ENCODE measurements around the gene IKZF1.
"Not testable (repeated sequence)": the region's sequence is repeated elsewhere in the genome, so short reads cannot be mapped to it uniquely, and the experiment has no call there.

Gene IKZF1

DNA sequence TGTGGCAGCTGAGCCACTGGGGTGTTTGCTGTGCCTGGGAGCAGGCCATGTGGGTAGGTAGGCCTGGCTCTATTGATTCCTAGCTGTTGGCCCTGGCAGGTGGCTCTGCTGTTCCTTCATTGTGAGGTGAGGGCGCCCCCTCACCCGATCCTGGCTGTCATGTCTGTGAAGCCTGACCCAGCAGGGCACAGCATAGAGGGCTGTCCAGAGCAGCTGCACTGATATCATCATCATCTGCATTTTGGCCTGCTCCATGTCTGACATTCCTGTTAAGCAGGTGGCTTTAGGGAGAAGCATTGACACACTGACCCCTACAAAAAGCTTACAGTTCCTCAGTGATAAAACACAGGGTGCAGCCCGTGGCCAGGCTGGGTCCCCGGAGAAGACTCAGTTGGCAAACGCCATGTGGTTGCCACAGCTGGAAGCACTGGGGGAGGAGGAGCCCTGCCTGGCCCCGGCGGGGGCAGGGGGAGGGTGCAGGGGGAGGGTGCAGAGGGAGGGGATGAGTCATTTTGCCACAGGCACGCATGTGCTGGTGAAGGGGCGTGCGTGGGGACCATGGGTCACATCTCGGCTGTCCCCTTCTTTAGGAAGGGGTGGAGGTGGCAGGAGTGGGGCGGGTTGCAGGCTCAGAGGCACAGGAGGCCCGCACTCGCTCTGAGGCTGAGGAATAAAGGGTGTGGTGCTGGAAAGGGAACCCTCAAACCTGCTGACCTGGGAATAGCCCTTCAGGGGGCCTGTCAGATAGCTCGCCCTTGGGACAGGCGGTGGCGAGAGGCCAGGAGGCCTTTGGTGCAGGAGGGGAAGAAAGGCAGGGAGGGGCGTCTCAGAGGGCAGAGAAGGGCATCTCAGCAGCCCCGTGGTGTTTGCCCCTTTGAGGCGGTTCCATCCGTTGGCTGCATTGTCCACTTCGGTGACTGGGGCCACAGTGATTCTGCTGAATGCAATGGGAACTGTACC is 31.6 kb downstream of the IKZF1 start:
- DNase-seq: peak; percentile 92

DNA sequence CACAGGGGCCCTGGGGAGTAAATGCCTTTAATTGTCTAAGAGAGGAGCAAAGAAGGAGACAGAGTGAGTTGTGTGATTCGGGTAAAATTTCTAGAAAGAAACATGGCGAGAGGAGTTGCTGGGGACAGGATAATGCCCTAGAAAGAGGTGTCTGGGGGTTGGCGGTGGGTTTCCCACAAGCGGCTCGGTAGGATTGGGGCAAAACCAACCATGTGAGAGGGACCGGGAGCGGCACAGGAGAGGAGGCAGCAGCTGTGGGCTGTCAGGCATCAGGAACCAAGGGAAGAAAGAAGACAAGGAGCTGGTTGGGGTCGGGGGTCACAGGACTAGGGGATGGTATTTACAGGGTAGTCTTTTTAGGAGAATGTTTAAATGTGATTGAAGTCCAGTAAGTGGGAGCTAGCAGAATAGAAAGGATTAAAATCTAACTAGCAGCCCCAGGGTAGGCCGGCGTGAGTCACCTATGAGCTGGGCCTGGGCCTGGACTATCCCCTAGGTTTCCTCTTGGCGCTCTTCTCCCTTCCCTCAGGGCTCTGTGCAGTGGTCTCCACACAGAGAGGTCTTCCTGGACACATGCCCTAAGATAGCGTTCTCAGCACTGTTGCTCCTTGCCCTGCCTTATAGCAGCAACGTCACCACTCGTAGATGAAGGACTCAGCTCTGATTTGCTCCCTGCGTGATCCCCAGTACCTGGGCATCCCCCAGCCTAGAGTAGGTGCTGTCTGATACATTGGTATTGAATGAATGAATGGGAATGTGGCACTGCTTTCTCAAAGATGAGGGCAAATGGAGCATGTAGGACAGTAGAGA is 32.6 kb downstream of the IKZF1 start:
- DNase-seq: no peak

DNA sequence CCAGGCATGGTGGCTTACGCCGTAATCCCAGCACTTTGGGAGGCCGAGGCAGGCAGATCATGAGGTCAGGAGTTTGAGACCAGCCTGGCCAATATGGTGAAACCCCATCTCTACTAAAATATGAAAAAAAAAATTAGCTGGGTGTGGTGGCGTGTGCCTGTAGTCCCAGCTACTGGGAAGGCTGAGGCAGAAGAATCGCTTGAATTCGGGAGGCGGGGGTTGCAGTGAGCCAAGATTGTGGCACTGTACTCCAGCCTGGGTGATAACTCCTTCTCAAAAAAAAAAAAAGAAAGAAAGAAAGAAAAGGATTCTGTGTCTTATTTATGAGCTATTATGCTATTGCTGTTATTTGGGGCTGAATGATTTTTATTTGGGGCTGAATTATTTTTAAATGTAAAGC is 35.0 kb downstream of the IKZF1 start:
- not testable (repeated sequence) for DNase-seq

DNA sequence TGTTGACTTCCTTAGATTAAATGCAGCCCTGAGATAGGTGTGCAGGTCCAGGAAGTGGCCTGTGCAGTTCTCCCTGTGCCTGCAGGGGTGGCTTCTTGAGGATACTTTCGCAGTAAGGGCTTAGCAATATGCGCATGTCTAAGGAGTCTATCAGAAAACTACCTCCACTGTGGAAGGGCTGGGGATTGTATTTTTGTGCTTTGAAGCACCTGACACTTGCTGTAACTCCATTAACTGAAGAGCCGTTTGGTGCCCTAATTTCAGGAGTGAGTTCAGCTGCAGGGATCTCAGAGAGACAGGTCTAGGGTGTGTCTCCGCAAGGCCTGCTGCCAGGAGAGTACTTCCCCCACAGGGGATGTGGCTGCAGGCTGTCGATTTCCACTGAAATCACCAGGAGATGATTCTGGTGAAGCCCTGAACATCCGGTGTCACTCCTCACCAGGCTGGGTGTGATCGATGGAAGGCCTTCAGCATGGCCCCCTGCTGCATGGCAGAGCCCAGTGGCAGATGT is 35.5 kb downstream of the IKZF1 start:
- DNase-seq: peak; percentile 87

DNA sequence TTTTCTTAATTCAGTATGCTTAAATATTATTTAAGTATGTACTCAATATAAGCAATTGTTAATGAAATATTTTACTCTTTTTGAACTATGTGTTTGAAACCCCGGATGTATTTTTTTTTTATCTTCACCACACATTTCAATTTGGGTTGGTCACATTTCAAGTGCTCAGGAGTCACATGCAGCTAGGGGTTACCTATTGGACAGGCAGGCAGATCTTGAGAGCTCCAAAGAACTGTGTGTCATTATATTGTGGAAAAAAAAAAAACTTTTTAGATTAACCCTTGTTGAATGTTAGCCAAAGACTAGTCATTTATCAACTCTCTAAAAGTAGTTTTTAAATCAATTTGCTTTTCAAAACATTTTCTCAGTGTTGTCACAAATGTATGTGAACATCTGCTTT is 37.2 kb downstream of the IKZF1 start:
- no peak for DNase-seq

DNA sequence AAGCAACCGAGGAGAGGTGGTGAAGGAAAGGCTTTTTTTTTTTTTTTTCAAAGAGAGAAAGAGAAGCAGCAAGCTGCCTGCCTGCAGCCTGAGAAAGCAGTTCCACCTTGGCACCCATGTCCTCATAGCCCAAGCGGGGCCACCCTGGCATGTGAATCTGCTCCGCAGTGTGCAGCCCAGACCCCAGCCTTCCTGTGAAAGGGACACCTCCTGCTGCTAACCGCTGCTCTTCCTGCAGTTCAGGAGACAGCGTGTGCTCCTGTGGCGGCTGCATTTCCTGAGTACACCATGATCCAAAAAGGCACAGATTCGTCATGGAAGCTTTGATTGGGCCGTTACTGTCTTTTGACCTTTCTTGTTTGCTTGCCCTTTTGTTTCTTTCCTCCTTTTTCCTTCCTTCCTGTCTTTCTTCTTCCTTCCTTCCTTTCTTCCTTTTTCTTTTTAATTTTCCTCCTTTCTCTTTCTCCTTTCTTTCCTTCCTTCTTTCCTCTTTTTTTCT is 38.1 kb downstream of the IKZF1 start:
- DNase-seq: peak; percentile 74

DNA sequence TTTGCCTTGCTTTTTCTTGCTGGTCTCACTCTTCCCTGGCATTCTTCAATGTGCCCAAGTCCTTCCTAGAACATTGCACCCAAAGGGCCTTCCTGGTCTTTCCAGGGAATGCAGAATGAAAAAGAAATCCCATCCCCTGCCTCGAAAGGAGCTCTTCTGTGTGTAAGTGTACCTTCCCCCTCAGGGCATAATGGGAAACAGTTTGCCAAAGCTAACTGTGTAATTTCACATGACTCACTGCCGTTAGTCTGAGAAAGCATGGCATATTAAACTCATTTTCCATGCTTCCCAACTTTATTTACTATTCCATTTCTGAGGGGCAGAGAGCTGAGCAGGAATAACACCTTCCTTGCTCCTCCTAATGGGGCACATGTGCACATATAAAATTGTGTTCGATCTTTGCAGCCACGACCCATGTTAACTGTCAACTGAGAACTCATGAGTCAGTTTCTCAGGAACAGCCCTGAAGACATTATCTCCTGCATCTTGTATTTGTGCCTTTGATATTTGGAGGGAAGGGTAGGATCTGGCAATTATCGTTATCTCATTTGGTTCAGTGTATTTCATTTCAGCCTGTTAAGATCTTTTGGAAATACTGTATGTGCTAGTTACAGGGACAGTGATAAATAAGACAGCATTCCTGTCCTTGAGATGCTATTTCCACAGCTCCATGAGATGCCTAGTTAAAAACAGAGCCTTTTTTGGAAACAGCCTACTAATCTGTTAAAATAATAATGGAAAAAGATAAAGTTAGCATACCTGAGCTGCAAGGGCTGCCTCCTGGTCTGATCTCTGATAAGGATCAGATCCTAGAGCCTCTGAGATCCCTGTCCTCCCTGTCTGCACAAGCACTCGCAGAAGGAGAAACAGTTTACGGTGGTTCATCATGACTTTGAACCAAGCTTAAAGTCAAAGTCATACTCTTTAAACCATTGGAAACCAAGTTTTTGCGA is 42.3 kb downstream of the IKZF1 start:
- no peak for DNase-seq

DNA sequence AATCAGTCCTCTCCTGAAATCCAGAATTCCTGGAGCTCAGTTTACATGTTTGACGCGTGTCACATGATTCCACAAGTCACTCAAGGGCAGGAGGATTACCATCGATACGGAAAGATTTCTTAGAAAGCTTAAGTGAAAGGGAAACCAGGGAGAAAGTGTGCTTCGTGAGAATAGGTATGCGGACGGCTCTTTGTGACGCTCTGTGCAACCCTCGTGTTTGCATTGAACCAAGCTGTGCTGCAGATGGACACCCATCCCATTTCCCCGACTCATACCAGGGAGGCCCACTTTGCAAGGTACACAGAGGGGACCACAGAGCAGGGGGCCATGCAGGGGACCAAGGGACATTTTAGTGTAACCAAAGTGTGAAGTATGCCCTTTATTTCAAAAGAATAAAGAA is 43.2 kb downstream of the IKZF1 start:
- DNase-seq: peak; percentile 80

DNA sequence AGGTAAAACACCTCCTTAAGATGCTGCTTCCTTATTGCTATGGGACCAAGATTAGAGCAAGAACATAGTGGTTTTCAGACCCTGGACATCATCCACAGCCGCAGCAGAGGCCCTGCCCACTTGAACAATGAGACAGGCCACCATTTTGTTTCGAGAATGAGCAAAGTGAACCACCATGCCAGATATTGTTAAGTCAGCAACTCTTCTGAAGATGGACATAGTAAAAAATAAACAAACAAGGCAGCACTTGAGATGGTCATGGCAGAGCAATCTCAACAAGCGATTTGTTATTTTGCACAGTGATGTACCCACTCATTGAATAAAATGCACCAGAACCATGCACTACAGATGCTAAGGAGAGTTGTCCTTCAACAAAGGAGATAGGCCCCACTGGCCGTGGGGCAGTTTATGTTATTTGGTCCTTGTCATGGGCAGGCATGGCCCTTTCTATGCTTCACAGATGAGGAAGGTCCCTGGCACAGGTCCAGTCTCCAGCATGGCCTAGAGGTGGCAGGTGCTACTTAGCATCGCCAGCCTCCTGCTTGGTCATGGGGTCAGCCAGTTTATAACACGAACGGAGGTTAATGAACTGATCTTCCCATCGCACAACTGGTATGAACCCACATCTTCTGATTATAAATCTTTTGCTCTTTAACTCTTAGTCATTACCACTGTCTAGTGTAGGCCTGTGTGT is 44.1 kb downstream of the IKZF1 start:
- no peak for DNase-seq

DNA sequence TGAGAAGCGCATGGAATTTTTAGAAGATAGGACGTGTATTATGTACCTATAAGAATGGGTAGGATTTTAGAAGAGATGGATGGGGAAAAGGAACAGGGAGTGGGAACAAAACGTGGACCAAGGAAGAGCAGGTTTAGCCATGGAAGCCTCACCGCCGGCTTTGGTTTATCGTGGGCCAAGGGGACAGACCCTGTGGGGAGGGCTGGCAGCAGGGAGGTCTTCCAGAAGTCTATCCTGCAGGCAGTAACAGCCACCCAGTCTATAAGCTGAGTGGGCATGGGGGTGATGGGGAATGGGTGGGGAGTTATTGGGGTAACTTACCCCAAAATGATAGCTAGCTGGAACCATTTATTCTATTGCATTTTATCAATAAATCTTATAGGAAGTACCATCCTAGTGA is 44.9 kb downstream of the IKZF1 start:
- DNase-seq: no peak

DNA sequence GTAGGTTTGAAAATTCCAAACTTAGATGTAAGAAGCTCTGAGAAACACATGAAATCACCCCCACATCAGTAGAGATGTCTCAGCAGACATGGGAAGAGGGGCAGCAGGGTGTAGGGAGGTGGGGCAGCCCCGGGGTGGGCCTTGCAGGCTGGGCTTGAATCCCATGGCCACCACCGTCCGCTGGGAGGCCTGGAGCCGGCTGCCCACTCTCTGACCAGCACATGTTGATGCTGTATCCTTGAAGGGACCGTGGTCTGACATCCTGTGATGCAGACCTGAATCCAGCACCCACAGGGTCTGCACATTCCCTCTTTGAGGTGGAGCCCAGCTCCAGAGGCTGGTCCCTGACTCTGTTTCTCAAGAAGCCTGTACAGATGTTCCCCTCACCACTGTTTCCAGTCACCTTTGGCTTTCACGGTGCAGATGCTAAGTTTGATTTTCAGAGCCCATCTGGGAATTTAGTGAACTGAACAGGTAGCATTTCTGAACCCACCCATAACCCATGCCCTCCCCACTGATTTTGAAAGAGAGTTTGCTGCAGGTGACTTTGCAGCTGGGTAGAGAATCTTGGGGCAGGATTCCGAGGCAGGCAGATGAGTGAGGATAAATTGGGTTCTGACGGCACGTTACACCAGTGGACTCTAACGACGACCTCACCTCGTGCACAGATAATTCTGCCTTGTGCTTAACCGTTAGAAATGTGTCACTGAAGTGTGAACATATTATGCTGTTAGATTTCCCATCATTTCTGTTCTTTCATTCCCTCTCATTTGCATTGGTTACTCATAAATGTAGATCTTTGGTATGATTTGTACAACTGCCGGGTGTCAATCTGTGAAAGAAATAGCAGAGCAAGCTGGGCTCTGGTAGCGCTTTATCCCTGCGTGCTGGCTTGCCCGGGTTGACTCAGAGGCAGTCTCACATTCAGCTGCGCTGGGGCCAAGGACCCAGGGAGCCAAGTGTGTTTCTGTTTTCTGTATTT is 45.7 kb downstream of the IKZF1 start:
- DNase-seq: peak; percentile 97

DNA sequence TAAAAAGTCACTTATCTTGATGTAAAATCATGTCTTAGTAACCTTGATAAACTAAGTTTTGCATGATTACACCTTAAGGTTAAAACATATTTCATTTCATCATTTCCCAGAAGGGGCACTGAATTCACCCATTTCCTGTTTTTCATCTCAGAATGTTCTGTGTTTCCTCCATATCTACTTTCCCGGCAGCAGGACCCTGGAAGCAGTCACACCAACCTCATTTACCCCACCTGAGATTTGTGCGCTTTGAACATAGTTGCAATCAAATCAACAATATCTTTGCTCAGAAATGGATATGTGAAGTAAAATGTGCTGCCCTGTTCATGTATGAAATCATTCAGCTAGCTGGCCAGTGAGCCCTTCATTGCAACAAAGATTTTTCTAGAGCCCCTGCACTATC is 46.8 kb downstream of the IKZF1 start:
- peak; percentile 75 for DNase-seq

DNA sequence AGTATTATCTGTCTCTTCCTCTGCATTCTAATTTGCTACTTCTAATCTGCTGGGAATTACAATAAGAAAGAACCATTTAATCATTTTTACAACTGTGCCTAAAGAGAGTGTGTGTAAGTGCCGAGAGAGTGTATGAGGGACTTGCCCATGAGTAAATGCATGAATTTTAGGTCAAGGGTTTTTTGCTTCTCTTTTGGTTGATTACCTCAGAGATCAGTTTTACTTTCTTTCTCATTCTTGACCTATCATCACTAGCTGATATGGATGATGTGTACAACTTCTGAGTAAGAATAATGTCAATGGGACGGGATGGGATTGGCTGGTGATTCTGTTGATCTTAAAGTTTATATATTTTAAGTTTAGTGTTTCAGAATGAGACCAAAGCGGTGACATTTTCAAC is 47.8 kb downstream of the IKZF1 start:
- DNase-seq: peak; percentile 92

DNA sequence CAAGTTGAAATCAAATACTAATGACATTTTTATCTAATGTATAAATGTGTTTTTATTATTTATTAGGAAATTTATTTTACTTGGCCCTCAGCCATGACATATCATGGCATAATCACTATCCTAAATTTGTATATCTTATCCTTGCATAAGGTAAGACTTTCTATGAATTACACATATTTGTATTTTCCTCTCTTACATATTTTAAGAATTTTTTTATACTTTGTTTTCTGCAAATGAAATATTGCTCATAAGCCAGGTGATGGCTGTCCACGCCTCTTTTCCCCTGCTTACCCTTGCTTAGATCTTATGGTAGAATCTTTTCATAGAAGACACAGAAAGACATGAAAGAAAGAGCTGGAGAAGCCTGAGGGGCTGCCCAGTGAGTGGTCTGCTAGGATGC is 48.2 kb downstream of the IKZF1 start:
- DNase-seq: no peak

DNA sequence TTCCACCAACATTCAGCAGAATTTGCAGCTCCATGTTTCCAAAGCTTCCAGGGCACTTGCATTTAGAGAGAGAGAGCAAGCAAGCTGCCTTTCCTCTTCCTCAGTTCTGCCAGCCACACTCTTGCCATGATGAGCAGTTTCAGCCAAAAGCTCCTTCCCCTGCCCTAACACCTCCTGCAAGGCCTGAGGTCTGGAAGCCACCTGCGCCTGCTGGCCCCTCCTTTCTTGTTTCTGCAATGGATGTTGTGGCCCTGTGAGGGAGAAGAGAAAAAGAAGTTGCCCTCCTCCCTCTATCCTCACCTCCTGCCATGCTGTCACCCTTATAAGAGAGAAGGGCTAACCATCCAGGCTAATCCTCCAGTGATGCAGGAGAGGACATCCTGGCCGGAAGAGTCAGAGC is 48.7 kb downstream of the IKZF1 start:
- peak; percentile 60 for DNase-seq

DNA sequence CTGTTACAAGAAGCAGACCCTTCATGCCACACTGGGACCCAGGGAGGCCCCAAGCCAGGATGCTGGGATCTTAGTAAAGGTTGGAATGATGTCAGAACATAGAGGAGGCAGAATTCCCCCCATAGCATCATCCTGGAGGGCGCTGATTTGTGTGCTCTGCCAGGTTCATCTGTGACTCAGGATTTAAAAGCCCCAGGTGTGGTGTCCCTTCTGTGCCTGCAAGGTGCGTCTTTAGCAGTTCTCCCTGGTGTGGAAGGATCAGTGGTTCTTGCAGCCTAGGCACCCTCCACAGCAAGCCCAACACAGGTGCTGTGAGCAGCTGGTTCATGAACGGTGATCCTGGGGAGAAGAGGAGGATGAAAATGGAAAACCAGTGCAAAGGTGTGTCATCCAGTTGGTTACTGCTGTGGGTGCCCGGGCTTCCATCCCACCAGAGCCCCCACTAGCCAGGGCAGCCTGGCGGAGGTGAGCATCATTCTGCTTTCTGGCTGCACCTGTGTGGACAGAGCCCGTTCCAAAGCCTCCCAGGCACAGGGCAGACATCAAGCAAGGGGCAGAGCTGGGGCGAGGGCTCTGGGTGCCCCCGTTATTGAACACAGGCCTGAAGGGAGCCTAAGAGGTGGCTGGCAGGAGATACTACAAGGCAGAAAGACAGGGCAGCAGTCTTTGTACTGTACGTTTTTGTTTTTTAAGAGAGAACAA is 49.5 kb downstream of the IKZF1 start:
- DNase-seq: no peak

DNA sequence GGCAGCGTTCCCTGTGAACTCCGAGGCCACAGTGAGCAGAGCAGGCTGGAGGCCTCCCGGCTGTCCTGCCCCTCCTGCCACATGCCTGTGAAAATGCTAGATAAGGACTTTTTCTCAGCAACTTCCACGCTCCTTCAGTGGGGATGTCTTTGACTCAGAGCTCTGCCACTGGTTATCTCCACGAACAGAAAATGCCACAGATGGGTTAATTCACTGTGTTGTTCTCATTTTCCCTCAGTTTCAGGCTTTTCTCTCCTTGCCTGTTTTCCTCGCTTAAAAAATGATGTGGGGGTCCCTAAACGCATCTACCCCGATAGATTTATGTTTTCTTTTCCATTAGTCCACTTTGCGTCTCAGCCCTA is 51.3 kb downstream of the IKZF1 start:
- no peak for DNase-seq

DNA sequence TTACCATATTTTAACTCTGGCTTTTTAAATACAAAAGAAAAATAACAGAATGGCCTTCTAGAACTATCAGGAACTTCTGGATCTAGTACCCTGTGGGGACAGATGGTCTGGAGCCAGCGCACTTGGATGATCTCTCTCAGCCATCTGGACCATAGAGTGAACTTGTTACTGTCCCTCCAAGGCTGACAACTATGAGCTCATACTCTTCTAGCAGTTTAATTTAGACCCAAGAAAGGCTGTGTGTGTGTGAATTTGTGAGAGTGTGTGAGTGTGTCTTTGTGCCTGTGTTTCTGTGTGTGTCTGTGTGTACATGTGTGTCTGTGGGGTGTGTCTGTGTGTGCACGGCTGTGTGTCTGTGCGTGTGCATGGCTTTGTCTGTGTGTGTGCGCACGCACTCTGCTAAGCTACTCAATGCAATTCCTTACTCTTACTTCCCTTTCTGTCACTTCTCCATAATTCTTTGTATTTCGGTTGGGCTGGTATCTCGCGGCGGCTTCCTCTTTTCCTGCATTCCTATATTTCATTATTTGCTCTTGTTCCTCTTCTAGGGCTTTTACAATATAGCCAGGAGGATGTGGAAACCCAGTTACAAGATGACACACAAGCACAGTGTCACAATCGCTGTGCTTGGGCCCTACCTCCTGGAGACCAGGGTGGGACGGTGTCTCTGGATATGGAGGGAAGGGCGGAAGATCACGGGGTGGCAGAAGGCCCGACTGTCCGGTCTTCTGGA is 51.9 kb downstream of the IKZF1 start:
- DNase-seq: no peak

DNA sequence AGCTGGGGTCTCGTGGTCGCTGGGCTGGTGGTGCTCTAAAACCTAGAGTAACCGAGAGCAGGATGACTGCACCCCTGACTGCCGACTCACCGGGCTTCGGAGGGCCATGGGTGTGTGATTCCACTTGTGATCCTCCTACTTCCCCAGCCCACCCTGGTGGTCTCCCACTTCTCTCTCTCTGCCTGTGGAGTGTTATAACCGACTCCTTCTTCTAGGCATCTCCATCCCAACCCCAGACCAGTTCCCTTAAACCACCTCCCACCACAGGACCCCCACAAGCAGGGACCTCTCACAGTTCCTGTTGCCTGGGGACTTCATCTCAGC is 52.4 kb downstream of the IKZF1 start:
- no peak for DNase-seq
